ENCODE data around the gene MCF2L2. TPM values are rescaled to one million over a fixed set of nuclear protein-coding genes. Genes with fewer than 3 reads are reported as not detected.

The MCF2L2 gene
- total RNA-seq, 2 experiments from 2014 or later = 1.9 to 2.2 TPM

- peaks cover 17% of the 10 kb centered on the region for H3K4me1 Mint-ChIP-seq
- H3K9me3 Mint-ChIP-seq = no peaks in the 10 kb centered on the region
- H3K27me3 Mint-ChIP-seq = peaks cover 25% of the 10 kb centered on the region
- no peak overlapping the region for H3K4me3 Mint-ChIP-seq
- peaks cover 29% of the 10 kb centered on the region for H3K36me3 Mint-ChIP-seq
- no peak overlapping the region for H3K27ac Mint-ChIP-seq
- no peak for DNase-seq
These were observed 168.1 kb downstream of the MCF2L2 start for GRCh38 chr3:183260167-183260904.

- H3K27ac Mint-ChIP-seq = no peak overlapping the region
- H3K4me1 Mint-ChIP-seq = peaks cover 23% of the 10 kb centered on the region
- no peak overlapping the region for H3K4me3 Mint-ChIP-seq
- no peaks in the 10 kb centered on the region for H3K9me3 Mint-ChIP-seq
- H3K27me3 Mint-ChIP-seq = peaks cover 32% of the 10 kb centered on the region
- H3K36me3 Mint-ChIP-seq = peaks cover 36% of the 10 kb centered on the region
- DNase-seq = no peak
These were observed 168.8 kb downstream of the MCF2L2 start for GRCh38 chr3:183259621-183260020.

DNA sequence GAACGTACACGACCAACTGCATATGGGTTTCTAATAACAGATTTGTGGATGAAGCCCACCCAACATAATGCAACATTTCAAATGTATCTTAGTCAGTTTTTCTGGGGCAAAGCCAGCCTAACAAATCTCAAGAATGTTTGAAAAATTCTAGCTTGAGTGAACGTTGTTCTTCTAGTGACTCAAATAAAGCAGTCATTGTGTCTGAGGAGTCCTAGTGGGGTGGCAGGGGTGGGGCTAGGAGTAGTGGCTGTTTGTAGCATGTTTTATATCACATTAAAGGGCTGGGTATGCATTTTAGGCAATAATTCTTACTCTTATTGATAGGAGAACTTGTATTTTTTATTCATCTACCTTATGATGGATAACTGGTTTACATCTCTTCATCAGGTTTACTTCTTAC, 169.3 kb downstream of the MCF2L2 start:
- no peak overlapping the region for H3K4me3 Mint-ChIP-seq
- peaks cover 36% of the 10 kb centered on the region for H3K36me3 Mint-ChIP-seq
- peaks cover 32% of the 10 kb centered on the region for H3K27me3 Mint-ChIP-seq
- H3K4me1 Mint-ChIP-seq = peaks cover 23% of the 10 kb centered on the region
- H3K9me3 Mint-ChIP-seq = no peaks in the 10 kb centered on the region
- H3K27ac Mint-ChIP-seq = no peak overlapping the region
- DNase-seq = no peak

DNA sequence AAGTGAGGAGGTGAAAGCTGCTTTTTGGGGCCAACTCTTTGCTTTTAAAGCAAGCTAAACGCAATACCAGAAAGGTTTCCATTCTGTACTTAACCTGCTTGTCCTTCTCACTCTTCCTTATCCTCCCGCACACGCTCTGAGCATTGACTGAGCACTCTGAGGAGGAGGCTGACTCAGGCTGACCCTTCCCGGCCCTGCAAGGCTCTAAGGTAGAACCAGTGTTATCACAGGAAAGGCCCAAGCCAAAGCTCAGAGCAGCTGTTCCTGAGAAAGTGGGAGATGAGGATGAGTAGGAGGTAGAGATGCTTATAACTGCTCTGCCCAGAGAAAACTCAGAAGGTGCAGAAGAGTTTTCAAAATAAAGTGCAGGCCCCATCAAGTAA, 173.1 kb downstream of the MCF2L2 start:
- Mint-ChIP-seq H3K4me3 (peak overlapping the region; percentile 77), H3K4me1 (peaks cover 26% of the 10 kb centered on the region), H3K36me3 (peaks cover 34% of the 10 kb centered on the region), H3K9me3 (no peaks in the 10 kb centered on the region), H3K27me3 (peaks cover 40% of the 10 kb centered on the region), H3K27ac (peak overlapping the region; percentile 70)
- DNase-seq = no peak

GRCh38 chr3:183254487-183255347, 173.7 kb downstream of the MCF2L2 start:
- peaks cover 34% of the 10 kb centered on the region for H3K36me3 Mint-ChIP-seq
- peaks cover 42% of the 10 kb centered on the region for H3K27me3 Mint-ChIP-seq
- H3K27ac Mint-ChIP-seq = peak overlapping the region; percentile 70
- peak overlapping the region; percentile 77 for H3K4me3 Mint-ChIP-seq
- H3K4me1 Mint-ChIP-seq = peaks cover 26% of the 10 kb centered on the region
- no peaks in the 10 kb centered on the region for H3K9me3 Mint-ChIP-seq
- DNase-seq = peak; percentile 34

- Mint-ChIP-seq H3K4me3 (peak overlapping the region; percentile 78), H3K36me3 (peaks cover 29% of the 10 kb centered on the region), H3K4me1 (peaks cover 21% of the 10 kb centered on the region), H3K9me3 (no peaks in the 10 kb centered on the region), H3K27me3 (peaks cover 42% of the 10 kb centered on the region), H3K27ac (peak overlapping the region; percentile 70)
- DNase-seq = peak; percentile 32
These were observed 174.6 kb downstream of the MCF2L2 start for GRCh38 chr3:183253528-183254486.

DNA sequence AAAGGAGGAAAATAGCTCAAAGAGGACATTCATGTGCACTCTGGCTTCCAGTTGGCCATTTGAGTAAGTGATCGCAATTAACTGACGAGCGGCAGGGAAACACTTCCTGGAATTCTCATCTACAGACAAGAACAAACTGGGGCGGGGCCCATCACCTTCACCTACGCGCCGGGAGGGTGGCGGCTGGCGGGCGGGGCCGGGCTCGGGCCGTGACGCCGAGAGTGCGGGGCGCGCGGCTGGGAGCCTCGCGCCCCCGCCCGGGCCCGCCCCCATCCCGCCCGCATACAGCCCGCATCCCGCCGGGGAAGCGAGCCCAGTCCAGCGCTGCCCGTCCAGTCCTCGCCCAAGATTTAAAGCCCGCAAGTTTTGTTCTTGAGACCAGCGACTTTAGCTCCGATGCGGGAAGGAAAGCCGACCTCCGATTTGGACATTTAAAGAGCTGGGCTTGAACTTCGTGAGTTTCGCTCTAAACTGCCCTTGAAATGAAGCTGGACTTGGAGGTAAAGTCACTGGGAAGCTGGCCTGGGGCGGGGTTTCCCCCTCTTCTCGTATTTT, 175.4 kb downstream of the MCF2L2 start, which contains the start of gene B3GNT5:
Gene B3GNT5 (plus strand): TSS at position 281 of the 555 bp plus-strand sequence. CDS start 16,546 bp downstream, outside the sequence.
- Mint-ChIP-seq H3K9me3 (no peaks in the 10 kb centered on the region), H3K27ac (peak within 1 kb of the TSS; percentile 70), H3K4me1 (peaks cover 21% of the 10 kb centered on the region), H3K36me3 (peaks cover 24% of the 10 kb centered on the region), H3K27me3 (peaks cover 35% of the 10 kb centered on the region), H3K4me3 (peak within 1 kb of the TSS; percentile 78)
- DNase-seq = peak; percentile 55

DNA sequence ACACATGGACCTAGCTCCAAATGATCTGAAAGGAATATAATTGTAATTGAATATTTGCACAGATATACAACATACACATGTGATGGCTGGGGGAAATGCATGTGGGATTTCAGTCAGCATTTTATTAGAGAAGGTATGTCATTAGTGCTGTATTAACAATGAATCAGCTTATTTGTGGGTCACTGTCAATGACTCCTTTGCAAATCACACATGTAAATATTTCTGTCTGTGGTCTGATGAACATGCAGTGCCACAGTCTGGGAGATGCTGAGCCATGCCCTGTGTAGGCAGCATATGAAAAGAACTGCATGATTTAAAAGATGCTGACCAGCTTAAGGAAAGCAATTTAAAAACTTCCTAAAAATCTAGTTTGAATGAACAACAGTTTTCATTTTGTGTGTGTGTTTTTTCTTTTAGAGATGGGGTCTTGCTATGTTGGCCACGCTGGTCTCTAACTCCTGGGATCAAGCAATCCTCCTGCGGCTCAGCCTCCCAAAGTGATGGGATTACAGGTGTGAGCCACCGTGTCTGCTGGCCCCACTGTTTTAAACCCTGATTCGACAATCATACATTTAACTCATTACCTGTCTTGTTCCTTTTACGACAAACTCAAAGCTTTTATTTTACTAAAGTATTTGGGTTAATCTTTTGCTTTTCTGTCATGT, 176.2 kb downstream of the MCF2L2 start:
- H3K27me3 Mint-ChIP-seq = peaks cover 30% of the 10 kb centered on the region
- no peak for DNase-seq
- H3K9me3 Mint-ChIP-seq = no peaks in the 10 kb centered on the region
- no peak overlapping the region for H3K27ac Mint-ChIP-seq
- H3K36me3 Mint-ChIP-seq = peaks cover 20% of the 10 kb centered on the region
- H3K4me3 Mint-ChIP-seq = peak overlapping the region; percentile 62
- peaks cover 17% of the 10 kb centered on the region for H3K4me1 Mint-ChIP-seq

DNA sequence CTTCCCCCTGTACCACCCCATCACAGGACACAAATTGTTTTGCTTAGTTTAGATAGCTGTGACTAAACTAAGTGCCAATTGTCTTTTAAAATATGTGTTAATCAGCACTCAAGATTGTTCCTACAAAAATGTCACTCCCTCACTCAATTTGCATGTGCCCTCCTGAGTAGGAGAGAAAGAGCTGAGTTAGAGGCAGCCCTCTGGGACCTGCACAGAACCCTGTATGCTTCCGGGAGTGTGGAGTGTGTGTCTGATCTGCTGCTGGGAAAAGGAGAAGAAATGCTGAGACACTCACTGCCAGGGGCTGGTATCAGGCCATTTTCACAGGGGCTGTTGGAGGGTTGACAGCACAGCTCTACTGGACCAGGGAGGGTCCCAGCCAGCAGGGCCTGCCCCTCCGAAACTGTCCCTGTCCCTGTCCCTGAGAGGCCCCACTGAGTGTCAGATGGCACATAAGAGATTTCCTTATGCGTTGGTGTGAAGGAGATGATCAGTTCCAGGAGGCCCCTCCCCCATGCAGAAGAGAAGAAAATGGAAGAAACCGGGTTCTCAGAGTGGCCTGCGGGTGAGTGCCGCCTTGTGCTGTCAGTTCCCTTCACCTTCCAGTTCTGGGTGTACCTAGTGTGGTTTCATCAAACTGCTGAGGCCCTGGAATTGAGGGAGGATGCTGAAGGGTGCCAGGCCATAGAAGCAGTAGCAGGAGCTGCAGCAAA, 179.3 kb downstream of the MCF2L2 start:
- H3K27me3 Mint-ChIP-seq = peaks cover 14% of the 10 kb centered on the region
- H3K4me3 Mint-ChIP-seq = no peak overlapping the region
- H3K9me3 Mint-ChIP-seq = no peaks in the 10 kb centered on the region
- no peak for DNase-seq
- peaks cover 10% of the 10 kb centered on the region for H3K4me1 Mint-ChIP-seq
- H3K27ac Mint-ChIP-seq = no peak overlapping the region
- peaks cover 1% of the 10 kb centered on the region for H3K36me3 Mint-ChIP-seq

GRCh38 chr3:183247011-183247589, 181.3 kb downstream of the MCF2L2 start:
- Mint-ChIP-seq H3K4me1 (peaks cover 7% of the 10 kb centered on the region), H3K4me3 (no peak overlapping the region), H3K9me3 (peaks cover 7% of the 10 kb centered on the region), H3K27me3 (peaks cover 7% of the 10 kb centered on the region), H3K36me3 (peaks cover 6% of the 10 kb centered on the region), H3K27ac (no peak overlapping the region)
- DNase-seq = no peak

DNA sequence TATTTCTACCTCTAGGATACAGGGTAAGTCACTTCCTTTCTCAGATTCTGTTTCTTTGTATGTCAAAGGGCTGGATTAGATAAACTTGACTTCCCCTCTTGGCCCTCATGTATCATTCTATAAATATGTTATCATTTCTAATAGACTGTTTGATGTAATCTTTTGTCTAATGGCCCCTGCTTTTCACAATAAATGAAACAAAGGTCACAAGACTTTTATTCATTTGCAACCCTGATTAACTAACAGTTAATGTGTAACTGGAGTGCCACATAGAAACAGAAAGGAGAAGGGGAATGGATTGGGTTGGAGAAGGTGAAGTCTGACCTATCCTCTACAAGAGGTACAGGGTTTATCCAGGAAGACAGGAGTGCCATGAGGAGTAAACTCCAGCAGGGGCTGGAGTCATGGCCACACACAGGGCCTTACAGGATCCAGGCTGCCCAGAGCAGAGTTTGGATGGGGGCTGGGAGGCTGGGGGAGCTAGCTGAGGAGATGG, 183.4 kb downstream of the MCF2L2 start:
- Mint-ChIP-seq H3K4me1 (peaks cover 7% of the 10 kb centered on the region), H3K27ac (no peak overlapping the region), H3K27me3 (no peaks in the 10 kb centered on the region), H3K9me3 (peaks cover 18% of the 10 kb centered on the region), H3K36me3 (peaks cover 13% of the 10 kb centered on the region), H3K4me3 (no peak overlapping the region)
- no peak for DNase-seq

DNA sequence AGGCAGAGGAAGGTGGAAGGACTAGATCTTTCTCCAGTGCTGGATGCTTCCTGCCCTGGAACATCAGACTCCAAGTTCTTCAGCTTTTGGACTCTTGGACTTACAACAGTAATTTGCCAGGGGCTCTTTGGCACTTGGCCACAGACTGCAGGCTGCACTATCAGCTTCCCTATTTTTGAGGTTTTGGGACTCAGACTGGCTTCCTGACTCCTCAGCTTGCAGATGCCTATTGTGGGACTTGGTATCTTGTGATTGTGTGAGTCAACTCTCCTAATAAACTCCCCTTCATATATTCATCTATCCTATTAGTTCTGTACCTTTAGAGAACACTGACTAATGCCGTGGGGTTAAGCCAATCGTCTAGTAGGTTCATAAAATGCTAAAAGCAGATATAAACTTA, 184.2 kb downstream of the MCF2L2 start:
- Mint-ChIP-seq H3K4me1 (peaks cover 7% of the 10 kb centered on the region), H3K27me3 (peaks cover 6% of the 10 kb centered on the region)

GRCh38 chr3:183242431-183242830, 186.0 kb downstream of the MCF2L2 start:
- H3K27ac Mint-ChIP-seq = no peak overlapping the region
- no peak overlapping the region for H3K4me3 Mint-ChIP-seq
- H3K27me3 Mint-ChIP-seq = peaks cover 7% of the 10 kb centered on the region
- no peak for DNase-seq
- peaks cover 18% of the 10 kb centered on the region for H3K9me3 Mint-ChIP-seq
- peaks cover 7% of the 10 kb centered on the region for H3K4me1 Mint-ChIP-seq
- peaks cover 13% of the 10 kb centered on the region for H3K36me3 Mint-ChIP-seq

More for the DNA sequence above, 184.2 kb downstream of the MCF2L2 start:
- DNase-seq = no peak
- no peak overlapping the region for H3K4me3 Mint-ChIP-seq
- H3K36me3 Mint-ChIP-seq = peaks cover 13% of the 10 kb centered on the region
- H3K27ac Mint-ChIP-seq = no peak overlapping the region
- H3K9me3 Mint-ChIP-seq = peaks cover 18% of the 10 kb centered on the region

Data from activated naive CD8-positive, alpha-beta T cell treated with anti-CD3 and anti-CD28 coated beads for 36 hours (primary cell).